DLD1 (cell line): Measurements from ENCODE around the gene NOL4.

ENCODE experiments used
- in situ Hi-C: cut with HindIII; loops from 2 replicates; pipeline ENCODE4 v1.10.0; 2017; ENCODE audit warnings: low sequenced_read_pairs

NOL4 gene

DNA sequence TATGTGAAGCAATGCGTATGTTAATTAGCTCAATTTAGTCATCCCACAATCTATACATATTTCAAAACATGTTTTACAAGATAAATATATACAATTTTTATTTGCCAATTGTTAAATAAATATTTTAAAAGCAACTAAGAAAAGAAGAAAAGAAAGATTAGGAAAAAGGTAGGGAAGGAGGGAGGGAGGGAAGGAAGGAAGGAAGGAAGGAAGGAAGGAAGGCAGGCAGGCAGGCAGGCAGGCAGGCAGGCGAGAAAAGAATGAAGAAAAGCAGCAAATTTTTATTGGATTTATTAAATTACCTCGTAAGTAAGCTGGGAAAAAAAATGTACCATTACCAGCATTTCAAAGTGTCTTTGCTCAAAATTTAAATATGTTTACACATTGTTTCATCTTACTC lies 30.5 kb downstream of the NOL4 start:
- in situ Hi-C loops, result no loop called here

GRCh38 chr18:34189656-34190435 lies 34.9 kb downstream of the NOL4 start:
- in situ Hi-C loops, result no loop called here
